NCI-H1092 treated with DMSO at 0.1 percent for 48 hours (cell line): ENCODE data around the gene BMP6.

Experiments
- DNase-seq: peaks from one replicate; lab custom pipeline; 2025; lab: John Stamatoyannopoulos, UW

The BMP6 gene

DNA sequence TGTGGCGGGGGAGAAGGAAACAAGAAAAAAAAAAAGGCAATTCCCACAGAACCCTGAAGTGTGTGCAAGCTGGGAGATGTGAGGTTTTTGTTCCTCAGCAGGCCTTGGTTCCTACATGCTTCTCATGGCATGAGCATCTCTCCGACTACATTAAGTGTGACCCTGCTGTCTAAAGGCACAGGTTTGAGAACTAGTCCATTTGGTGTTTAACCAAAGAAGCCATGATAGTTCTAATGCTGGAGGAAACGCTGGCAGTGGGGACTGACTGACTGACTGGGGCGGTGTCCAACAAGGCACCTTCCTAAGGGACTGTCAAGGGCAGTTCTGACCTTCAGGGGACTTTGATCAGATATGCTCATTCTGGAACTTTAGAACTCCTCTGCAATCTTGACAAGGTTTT lies 180.8 kb downstream of the BMP6 start:
- DNase-seq, result no peak

DNA sequence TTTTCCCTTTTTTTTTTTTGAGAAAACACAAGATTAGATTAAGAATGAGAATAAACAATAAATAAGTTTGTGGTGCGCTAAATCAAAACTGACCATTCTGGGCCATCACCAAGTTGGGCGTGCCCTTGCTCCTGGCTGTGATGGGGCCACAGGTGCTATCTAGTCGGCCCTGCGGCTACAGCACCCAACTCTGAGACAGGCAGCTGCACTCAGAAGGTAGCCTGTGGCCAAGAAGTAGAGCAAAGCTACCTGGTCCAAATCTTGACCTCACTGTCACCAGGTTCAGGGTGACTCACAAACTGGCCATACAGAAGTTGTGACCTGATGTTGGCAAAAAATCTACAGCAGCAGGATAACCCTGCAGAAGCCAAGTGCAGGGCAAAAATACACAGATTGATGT lies 181.3 kb downstream of the BMP6 start:
- DNase-seq, result no peak

DNA sequence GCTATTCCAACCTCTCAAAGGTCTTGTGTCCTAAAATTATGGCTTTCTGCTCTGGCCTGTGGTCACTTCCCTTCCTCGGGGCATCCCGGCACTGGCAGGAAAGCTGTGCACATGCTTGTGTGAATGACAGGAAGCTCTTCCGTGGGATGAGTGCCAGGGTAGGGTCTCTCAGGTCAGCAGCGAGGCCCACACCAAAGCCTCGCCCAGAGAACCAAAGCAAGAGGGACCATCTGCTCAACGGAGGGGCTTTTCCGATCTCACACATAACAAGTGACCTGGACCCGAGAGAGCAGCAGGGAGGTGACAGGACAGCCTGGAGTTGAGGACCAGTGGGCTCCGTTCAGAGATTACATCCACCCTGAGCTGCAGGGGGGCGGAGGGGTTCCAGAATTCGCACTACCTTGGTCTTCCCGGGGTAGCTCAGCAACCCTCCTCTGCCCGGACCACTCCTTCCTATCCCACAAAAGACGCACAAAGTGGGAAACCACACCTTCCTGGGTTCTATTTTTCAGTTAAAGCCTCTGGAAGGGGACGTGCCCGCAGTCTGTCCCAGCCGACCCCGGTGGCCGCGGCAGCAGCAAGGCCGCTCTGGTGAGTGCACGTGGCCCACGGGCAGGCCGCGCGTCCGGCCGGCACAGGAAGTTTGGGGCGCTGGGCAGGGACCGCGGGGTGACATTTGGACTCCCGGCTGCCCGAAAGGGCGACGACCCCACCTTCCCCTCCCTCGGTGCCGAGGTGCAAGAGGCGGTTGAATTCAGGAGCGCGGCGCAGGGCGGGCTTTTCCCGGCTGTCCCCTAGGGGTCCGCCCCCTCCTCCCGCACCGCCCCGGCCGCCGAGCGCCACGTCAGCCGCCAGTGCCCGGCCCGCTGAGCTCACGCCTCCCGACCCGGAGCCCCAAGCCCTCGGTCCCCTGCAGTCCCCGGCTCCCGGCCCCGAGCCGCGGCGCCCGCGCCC lies 183.7 kb downstream of the BMP6 start:
- DNase-seq, result no peak

DNA sequence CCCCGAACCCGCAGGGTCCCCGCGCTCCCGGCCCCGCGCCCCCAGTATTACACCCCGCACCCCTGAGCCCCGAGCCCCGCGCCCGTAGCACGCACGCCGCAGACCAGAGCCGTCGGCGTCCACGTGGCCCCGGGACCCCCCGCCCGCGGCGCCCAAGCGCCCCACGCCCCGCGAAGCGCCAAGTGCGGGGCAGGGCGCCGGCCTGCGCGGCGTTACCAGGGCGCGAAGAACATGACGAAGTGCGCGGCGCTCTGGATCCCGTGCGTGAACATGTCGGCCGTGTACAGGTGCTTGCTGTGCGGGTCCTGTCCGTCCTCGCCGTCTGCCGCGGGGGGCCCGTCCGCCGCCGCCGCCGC lies 184.4 kb downstream of the BMP6 start:
- no peak for DNase-seq

DNA sequence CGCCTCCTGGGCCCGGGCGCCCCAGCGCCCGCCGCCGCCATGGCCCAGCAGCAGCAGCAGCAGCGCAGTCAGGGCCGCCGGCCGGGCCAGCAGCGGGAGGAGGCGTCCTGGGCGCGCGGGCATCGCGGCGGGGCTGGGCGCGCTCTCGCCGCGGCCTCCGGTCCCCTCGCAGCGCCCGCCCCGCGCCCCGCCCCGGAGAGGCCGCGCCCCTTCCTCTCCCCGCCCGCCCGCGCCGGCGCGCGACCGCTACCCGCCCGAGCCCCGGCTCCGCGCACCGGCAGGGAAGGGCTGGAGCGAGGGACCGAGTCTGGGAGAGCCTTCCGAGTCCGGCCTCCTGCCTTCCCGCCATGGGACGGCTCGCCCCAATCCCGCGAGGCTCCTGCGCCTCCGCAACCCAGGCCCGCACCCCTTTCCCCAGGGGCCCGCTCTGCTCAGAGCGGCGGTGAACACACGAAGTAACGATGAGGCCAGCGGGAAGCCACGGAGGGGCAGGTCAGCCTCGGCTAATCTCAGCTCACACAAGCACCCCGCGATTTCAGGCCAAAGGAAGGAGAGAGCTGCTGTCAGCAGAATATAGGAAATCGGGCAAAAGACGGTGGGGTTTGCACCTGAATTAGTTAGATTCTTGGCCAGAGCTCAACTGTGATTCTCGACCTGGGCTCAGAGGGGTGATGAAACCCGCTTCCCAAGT lies 184.9 kb downstream of the BMP6 start, which contains the start of gene TXNDC5:
TSS of gene TXNDC5 (minus strand) at position 135 of the 691 bp plus-strand sequence. CDS start at position 123, 12 bp downstream.
- DNase-seq, result peak; percentile 13

DNA sequence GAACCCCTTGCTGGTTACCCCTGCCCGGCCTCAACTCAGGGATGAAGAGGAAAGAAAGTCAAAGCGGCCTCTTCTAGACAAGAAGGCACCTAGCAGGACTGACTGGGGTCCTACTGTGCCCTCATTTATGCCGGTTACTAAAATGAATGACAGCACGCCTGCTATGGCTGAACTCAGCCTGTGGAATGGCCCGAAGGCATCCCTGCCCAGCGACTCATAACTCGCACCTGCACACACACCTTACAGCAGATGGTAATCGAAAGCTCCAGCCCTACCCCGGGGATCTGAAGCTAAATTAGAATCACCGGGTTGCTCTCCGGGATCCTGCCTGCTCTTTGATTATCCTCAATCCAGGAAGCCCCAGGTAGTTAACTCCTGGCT lies 185.4 kb downstream of the BMP6 start:
- DNase-seq, result no peak

DNA sequence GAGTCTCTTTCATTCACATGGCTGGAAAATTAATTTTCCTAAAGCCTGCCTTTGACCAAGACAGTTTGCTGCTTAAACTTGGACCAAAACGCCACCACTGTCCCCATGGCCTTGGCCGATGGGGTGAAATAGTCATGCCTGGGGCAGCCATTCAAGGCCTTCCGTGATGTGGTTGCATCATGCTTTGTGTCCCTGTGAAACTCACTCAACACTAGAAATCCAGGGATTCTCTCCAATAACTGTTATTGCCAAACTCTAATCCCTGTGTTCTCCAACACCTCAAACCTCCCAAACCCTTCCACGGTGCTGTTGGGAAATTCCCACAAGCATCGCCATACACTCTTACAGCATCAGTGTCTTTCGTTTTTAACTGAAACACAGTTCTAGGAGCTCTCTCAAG lies 186.1 kb downstream of the BMP6 start:
- no peak for DNase-seq

DNA sequence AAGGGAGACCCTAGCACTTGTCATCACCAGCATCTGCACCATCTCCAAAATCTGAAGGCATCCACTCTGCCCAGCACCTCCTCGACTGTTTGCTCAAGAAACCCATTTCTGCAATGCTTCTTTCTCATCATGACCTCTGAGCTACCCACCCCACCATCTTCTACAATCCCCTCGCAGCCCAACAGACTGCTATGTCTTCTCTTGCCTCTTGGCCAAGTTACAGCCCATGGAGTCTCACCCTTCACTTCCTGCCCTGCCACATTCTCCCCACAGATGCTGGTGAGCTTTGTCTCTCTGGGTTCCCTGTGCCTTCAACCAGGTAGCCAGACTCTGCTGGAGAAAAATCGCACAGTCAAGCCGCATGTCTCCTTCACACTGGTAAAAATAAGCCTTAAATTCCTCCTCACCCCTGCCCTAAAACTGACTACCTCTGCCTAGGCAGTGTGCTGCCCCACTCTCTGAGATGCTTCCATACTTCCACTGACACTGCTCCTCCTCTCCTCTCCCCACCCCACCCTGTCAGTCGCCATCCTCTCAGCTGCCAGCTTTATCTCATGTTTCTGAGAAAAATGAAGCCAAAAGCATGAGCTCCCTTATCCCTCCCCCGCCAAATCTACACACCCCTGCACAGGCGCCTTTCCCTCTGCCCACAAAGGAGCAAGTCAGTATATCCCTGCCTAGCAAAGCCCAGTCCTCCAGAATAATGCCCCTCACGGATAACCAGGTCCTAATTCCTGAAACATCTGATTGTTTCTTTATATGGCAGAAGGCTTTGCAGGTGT lies 187.0 kb downstream of the BMP6 start:
- no peak for DNase-seq

DNA sequence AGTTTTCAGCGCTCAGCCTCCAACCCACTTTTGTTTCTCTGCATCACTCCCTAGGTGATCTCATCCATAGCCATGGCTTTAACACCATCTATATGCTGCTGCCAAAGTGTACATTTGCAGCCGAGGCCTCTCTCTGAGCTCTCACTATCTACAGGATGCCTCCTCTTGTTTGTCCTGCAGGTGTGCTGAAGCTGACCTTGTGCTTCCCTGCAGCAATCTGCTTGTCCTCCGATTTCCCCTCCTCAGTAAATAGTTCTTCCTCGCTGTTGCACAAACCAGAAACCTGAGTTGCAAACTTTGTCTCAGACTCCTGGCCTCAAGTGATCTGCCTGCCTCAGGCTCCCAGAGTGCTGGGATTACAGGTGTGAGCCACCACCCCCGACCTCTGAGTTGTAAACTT lies 188.4 kb downstream of the BMP6 start:
- no peak for DNase-seq

DNA sequence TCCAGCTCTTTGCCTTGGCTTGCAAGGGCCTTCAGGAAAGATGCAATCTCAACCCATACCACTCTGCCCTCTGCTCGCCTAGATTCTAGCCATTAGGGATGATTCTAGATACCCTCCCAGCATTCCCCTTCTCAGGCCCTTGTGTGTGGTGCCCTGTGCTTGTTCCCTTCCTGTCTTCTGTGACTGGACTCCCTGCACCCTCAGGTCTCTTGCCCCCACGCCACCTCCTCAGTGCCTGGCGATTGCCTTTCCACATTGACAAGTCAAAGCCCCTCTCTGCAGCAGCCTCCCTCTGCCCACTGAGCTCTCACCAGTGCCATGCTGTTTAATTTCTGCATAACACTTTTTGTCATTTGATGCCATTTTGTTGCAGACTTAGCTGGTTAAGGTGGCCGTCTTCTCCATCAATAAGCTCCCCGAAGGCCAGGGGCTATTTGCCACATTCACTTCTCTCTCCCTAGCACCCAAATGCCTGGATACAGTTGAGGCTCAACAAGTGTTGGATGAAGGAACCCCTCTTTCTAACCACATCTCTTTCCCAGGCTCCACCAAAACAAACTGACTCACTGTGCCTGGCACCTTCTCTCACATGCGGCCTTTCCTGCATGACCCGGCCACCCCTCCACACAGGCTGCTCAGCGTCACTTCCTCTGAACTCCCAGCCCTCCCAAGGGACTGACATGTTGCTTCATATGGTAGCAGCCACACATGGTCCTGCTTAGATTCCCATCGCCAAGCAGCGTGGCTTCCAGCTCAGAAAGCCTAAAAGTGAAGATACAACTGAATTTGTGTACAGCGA lies 189.3 kb downstream of the BMP6 start:
- no peak for DNase-seq

DNA sequence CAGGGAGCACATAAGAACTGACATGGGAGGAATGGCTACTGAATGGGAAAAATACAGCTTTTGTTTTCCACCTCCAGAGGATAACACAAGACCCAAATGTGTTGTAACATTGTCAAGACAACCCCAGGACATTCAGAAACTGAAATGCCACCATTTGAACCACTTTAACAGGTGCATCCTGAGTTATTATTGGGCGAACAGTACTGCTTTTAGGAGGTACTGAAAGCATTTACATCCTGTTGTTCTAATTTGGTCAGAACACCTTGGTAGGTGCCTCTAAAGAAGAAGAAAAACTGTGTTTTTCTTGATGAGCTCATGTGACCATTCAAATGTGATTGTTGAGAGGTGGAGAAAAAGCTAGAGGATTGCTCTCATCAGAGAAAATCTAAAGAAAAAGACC lies 191.1 kb downstream of the BMP6 start:
- DNase-seq, result no peak

DNA sequence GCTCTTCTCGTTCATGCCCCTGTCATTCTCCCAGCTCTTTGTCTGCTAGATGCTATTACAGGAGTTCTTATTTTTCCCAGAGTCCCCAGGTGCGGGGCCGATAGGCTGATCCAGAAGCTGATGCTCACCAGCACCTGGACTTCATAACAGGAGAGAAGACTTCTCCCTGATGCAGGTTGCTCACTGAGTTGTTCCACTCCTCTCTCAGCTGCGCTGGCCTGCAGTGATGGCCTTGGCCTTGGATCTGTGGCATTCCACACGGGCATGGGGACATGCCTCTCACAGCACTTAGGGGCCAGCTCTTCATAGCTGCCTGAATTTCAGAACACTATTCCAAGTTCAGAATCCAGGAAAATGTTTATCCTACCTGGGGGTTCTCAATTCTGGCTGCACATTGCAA lies 191.8 kb downstream of the BMP6 start:
- no peak for DNase-seq

DNA sequence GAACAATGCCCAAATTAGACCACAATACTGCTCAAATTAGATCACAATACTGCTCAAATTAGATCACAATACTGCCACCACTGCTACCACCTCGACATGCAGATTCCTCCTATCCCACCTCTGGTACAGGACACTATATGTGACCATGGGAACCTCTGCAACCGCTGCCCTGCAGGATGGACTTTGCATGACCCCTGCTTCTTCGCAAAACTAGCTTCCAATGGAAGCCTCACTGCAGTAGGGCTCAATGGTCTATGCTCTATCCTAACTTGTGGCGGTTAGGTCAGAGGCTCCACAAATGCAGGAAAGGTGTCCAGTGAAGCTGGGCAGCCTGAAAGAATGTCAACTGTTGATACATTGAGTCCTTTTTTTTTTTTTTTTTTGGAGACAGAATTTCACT lies 192.5 kb downstream of the BMP6 start:
- no peak for DNase-seq

DNA sequence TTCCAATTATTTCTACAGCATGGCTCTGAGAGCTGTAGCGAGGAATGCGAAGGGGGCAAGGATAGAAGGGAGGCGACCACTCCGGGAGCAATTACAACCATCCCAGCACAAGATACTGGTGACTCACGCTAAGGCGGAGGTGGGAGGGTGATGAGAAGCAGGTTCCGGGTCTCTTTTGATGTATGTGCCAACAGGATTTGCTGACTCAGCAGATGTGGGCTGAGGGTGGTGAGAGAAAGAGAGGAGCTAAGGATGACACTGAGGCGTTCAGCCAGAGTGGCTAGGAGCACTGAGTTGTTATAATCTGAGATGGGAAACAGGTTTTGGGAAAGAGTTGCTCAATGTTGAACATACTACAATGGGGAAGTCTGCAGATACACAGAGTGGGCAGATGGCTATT lies 194.0 kb downstream of the BMP6 start:
- no peak for DNase-seq

DNA sequence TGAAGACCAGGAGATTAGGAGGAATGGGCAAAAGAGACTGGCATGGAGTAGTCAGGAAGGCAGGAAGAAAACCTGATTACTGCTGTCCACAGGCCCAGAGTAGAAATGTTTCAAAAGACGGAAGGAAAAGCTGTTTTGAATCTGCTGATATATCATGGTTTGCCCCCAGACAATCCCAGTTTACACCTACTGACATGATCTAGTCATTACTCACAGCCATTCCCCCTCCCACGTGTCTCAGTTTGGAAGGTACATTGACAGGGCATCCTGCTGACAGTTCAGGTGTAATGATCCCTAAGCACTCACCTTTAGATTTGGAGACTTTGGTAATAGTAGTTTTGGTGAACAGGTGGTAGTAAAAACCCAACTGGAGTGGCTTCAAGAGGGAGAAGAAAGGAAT lies 194.5 kb downstream of the BMP6 start:
- DNase-seq, result no peak

DNA sequence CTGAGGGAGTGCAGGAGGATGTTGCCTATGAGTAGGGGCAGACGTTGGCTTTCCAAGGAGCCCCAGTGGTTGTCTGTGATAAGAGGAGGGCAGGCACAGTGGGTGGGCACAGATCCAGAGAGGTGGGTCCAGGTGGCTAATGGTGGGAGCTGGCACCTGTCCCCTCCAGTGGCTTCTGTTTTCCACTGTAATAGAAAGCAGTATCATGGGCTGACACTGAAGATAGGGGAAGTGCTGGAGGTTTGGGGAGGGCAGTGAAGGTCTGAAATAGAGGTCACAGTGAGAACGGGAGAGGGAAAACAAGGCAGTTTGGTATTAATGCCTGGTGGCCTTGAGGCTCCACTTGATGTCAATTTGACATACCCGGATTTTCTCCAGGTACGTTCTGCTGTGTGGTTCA lies 195.1 kb downstream of the BMP6 start:
- DNase-seq, result no peak

DNA sequence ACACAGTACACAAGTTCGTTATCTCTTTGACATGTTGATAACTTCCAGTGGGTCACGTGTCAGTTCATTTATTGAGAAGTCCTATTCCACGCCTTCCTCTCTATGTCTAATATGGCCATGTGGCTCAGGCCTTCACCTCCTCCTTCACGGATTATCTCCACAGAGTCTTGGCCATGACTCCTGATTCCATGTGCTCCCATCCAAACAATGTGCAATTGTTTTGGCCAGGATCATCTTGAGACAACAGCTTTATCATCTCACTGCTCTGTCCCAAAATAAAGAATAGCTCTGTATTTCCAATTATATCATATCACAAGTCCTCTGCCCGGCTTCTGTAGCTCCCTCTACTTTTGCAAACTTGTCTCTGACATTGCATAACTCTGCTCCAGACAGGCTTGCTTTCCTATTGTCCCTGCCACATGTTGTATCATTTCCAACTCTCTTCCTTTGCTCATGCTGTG lies 195.8 kb downstream of the BMP6 start:
- DNase-seq, result no peak

DNA sequence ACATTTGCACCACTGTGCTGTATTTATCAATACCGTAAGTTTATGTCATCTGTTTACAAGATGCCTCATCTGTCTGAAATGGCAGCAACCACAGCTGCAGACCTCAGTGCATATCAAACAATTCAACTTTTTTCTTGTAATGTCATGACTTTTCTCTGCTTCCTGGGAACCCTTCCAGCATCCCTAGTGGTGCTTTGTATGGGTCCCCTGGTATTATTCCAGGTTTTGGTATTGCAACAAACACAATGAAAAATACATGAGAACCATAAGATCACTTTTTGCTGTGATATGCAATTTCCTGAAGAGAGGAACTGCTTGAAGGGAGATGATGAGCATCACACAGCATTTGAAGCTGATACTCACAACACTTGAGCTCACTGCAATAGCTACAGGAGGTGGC lies 196.7 kb downstream of the BMP6 start:
- DNase-seq, result no peak

DNA sequence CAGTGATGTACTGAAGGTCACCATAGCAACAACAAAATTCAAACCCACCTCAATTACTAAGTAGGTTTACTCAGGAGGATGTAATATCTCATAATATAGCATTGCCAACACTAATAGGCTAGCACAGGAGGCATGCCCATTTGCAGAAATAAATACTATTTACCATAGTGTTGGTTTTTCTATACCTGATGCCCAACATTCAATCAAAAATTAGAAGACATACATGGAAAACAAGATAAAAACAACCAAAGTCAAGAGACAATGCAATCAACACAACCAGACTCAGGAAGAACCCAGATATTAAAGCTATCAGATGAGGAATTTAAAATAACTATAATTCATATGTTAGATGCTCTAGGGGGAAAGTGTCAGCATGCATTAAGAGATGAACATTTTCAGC lies 199.0 kb downstream of the BMP6 start:
- no peak for DNase-seq
